Erythroblast (primary cell): Measurements from ENCODE around the gene TMEM184B.

Experiments
- GATA1 ChIP-seq: IDR thresholded peaks from 2 replicates; pipeline ENCODE4 v1.6.1; 2011; ENCODE audit warnings: low read depth, mild to moderate bottlenecking, control low read depth, low read length, moderate library complexity
- POLR2A ChIP-seq: IDR thresholded peaks from 2 replicates; pipeline ENCODE4 v1.6.1; 2011; ENCODE audit warnings: mild to moderate bottlenecking, low read length

- TF ChIP-seq POLR2A (no peak), GATA1 (no peak)
Observed at GRCh38 chr22:38233427-38233826, 39.4 kb downstream of the TMEM184B start.
